ENCODE results near the gene MS4A3.

DNA sequence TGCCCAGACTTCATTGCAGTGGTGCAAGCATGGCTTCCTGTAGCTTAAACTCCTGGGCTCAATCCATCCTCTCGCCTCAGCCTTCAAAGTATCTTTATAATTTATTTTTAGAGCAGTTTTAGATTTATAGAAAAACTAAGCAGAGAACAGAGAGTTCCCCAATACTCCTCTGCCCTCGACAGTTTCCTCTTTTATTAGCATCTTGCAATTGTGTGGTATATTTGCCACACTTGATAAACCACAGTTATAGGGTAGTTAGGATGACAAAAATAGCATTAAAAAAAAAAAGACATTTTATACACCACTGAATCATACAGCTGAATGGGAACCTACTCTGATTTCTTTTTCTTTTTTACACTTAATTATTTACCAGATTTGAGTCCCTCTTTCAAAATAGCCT, 63.2 kb downstream of the MS4A3 start:
- no peak for TF ChIP-seq CTCF (conservative IDR thresholded peaks at IDR 0.05)
- TF ChIP-seq ZFX (IDR thresholded peaks at IDR 0.05) = no peak

Measured in C4-2B (cell line).